H1 (cell line): ENCODE data around the gene ATP11A. TPM values are rescaled to one million over a fixed set of nuclear protein-coding genes. Genes with fewer than 3 reads are reported as not detected.

ENCODE experiments used
- CTCF ChIA-PET: fragments of 300-600 bp; sonication (Branson Sonifier 250); formaldehyde crosslinking; loops from one replicate; lab custom pipeline; 2021; ENCODE audit not compliant: partially characterized antibody; lab: Charles Lee
- POLR2A ChIA-PET: fragments of 300-600 bp; sonication (Branson Sonifier 250); formaldehyde crosslinking; loops from one replicate; lab custom pipeline; 2021; ENCODE audit warnings: inconsistent platforms; ENCODE audit not compliant: partially characterized antibody; lab: Charles Lee
- DNase-seq, 2 experiments: peaks; one replicate each; pipeline versions ENCODE4 v3.0.0 to v3.0.0-alpha.2; 2010 to 2022; ENCODE audit warnings: low spot score in 2 of 2, low read depth in 1 of 2, mixed read lengths in 1 of 2
- FAIRE-seq: peaks from 2 replicates; lab custom pipeline; 2011; peaks lifted over from hg19 to GRCh38; lab: Jason Lieb, UNC
- H2AFZ ChIP-seq: 2 replicates; pipeline ENCODE4 v1.8.1; 2012; ENCODE audit warnings: low read length, inconsistent platforms
- H2AK5ac ChIP-seq: 2 replicates; pipeline ENCODE4 v1.6.1; 2013; ENCODE audit warnings: low read depth, low read length
- H2BK120ac ChIP-seq: replicated peaks from 2 replicates; pipeline ENCODE3; 2013; ENCODE audit warnings: low read depth, low read length, inconsistent platforms
- H2BK12ac ChIP-seq: 2 replicates; pipeline ENCODE4 v1.6.1; 2013; ENCODE audit warnings: low read depth, low read length
- H2BK15ac ChIP-seq: 2 replicates; pipeline ENCODE4 v1.6.1; 2013; ENCODE audit warnings: low read length
- H2BK20ac ChIP-seq: 2 replicates; pipeline ENCODE4 v1.6.1; 2013; ENCODE audit warnings: low read length
- H2BK5ac ChIP-seq: 2 replicates; pipeline ENCODE4 v1.6.1; 2013; ENCODE audit warnings: low read depth, low read length
- H3K14ac ChIP-seq: 2 replicates; pipeline ENCODE4 v1.6.1; 2013; ENCODE audit warnings: inconsistent platforms; ENCODE audit not compliant: insufficient read length
- H3K18ac ChIP-seq: 2 replicates; pipeline ENCODE4 v1.6.1; 2013; ENCODE audit warnings: low read length; ENCODE audit errors: extremely low read depth
- H3K23ac ChIP-seq: 2 replicates; pipeline ENCODE4 v1.6.1; 2013; ENCODE audit warnings: inconsistent platforms; ENCODE audit not compliant: insufficient read length
- H3K23me2 ChIP-seq: 2 replicates; pipeline ENCODE4 v1.6.1; 2013; ENCODE audit warnings: low read depth, low read length
- H3K27ac ChIP-seq: 2 replicates; pipeline ENCODE4 v1.6.1; 2011; ENCODE audit warnings: low read depth, low read length, inconsistent platforms
- H3K27me3 ChIP-seq, 4 experiments: replicated peaks in 1 of 4; 1 replicate in 1 of 4; 2 replicates in 3 of 4; pipeline versions ENCODE4 v1.6.1 to v1.8.1; 2011 to 2013; ENCODE audit warnings: low read length in 3 of 4, mild to moderate bottlenecking in 3 of 4, inconsistent platforms in 2 of 4, mixed read lengths in 2 of 4, moderate library complexity in 1 of 4; ENCODE audit not compliant: control insufficient read depth in 3 of 4, insufficient read depth in 3 of 4; ENCODE audit errors: extremely low read depth in 1 of 4
- H3K36me3 ChIP-seq, 4 experiments: 2 replicates each; pipeline versions ENCODE4 v1.6.1 to v1.8.1; 2011 to 2013; ENCODE audit warnings: mild to moderate bottlenecking in 4 of 4, low read length in 3 of 4, moderate library complexity in 2 of 4, control low read depth in 1 of 4, inconsistent platforms in 1 of 4; ENCODE audit not compliant: insufficient read depth in 4 of 4, control insufficient read depth in 2 of 4
- H3K4ac ChIP-seq: replicated peaks from 2 replicates; pipeline ENCODE3; 2013; ENCODE audit warnings: low read length, low read depth, mixed read lengths, inconsistent platforms; ENCODE audit not compliant: insufficient read length
- H3K4me1 ChIP-seq, 4 experiments: replicated peaks in 1 of 4; 1 replicate in 1 of 4; 2 replicates in 3 of 4; pipeline versions ENCODE4 v1.6.1 to v1.8.1; 2011 to 2013; ENCODE audit warnings: low read length in 3 of 4, inconsistent platforms in 2 of 4, mixed read lengths in 1 of 4; ENCODE audit not compliant: insufficient read depth in 4 of 4, control insufficient read depth in 3 of 4
- H3K4me2 ChIP-seq, 2 experiments: 2 replicates each; pipeline versions ENCODE4 v1.6.1 to v1.8.1; 2011 to 2013; ENCODE audit warnings: low read depth in 2 of 2, low read length in 2 of 2, control low read depth in 1 of 2, inconsistent platforms in 1 of 2, mild to moderate bottlenecking in 1 of 2; ENCODE audit not compliant: insufficient read depth in 1 of 2
- H3K4me3 ChIP-seq, 4 experiments: fragments of 200-600, 300-600 bp in 1 of 4; sonication (generic), shearing (Covaris generic), sonication (Bioruptor Twin) in 1 of 4; 2 replicates each; pipeline versions ENCODE4 v1.5.1 to v1.8.1; 2011 to 2016; ENCODE audit warnings: low read length in 4 of 4, low read depth in 3 of 4, control low read depth in 2 of 4, inconsistent platforms in 2 of 4, mild to moderate bottlenecking in 2 of 4, mixed read lengths in 1 of 4, moderate library complexity in 1 of 4; ENCODE audit not compliant: insufficient read depth in 2 of 4; ENCODE audit errors: extremely low read depth in 1 of 4
- H3K56ac ChIP-seq: replicated peaks from 2 replicates; pipeline ENCODE3; 2013; ENCODE audit warnings: low read depth, mild to moderate bottlenecking, mixed read lengths, low read length, inconsistent platforms; ENCODE audit not compliant: insufficient read length
- H3K79me1 ChIP-seq: 2 replicates; pipeline ENCODE4 v1.6.1; 2013; ENCODE audit warnings: low read depth, low read length, control low read depth
- H3K79me2 ChIP-seq, 2 experiments: 2 replicates each; pipeline versions ENCODE4 v1.6.1 to v1.8.1; 2012 to 2013; ENCODE audit warnings: low read length in 2 of 2, mild to moderate bottlenecking in 2 of 2, inconsistent platforms in 1 of 2; ENCODE audit not compliant: insufficient read depth in 2 of 2, control insufficient read depth in 1 of 2
- H3K9ac ChIP-seq, 4 experiments: replicated peaks in 1 of 4; 1 replicate in 1 of 4; 2 replicates in 3 of 4; pipeline versions ENCODE4 v1.6.1 to v1.8.1; 2011 to 2013; ENCODE audit warnings: low read depth in 3 of 4, low read length in 3 of 4, control low read depth in 2 of 4, mild to moderate bottlenecking in 2 of 4, moderate library complexity in 2 of 4, inconsistent platforms in 1 of 4; ENCODE audit errors: extremely low read depth in 1 of 4
- H3K9me3 ChIP-seq, 2 experiments: 2 replicates each; pipeline versions ENCODE4 v1.6.1 to v1.8.1; 2012 to 2013; ENCODE audit warnings: mild to moderate bottlenecking in 2 of 2, moderate library complexity in 2 of 2, control low read depth in 1 of 2, inconsistent platforms in 1 of 2, low read depth in 1 of 2, low read length in 1 of 2, mixed read lengths in 1 of 2; ENCODE audit not compliant: insufficient read depth in 2 of 2
- H4K20me1 ChIP-seq, 2 experiments: replicated peaks in 1 of 2; 2 replicates each; pipeline versions ENCODE3 to v1.8.1; 2011 to 2013; ENCODE audit warnings: inconsistent platforms in 2 of 2, low read length in 2 of 2, mild to moderate bottlenecking in 1 of 2; ENCODE audit not compliant: insufficient read depth in 2 of 2, control insufficient read depth in 1 of 2
- H4K5ac ChIP-seq: 2 replicates; pipeline ENCODE4 v1.6.1; 2013; ENCODE audit warnings: low read length, low read depth, mixed read lengths, inconsistent platforms; ENCODE audit not compliant: insufficient read length
- H4K8ac ChIP-seq: 2 replicates; pipeline ENCODE4 v1.8.0; 2013; ENCODE audit warnings: mild to moderate bottlenecking, moderate library complexity, low read length, inconsistent platforms; ENCODE audit not compliant: insufficient read depth; ENCODE audit errors: extremely low read depth
- H4K91ac ChIP-seq: replicated peaks from 2 replicates; pipeline ENCODE3; 2013; ENCODE audit warnings: low read length, mixed read lengths, inconsistent platforms; ENCODE audit not compliant: insufficient read length
- CBX8 ChIP-seq: fragments of 300-800, 300-1000 bp; sonication (generic); IDR thresholded peaks from 2 replicates; pipeline ENCODE4 v1.7.1; 2016; ENCODE audit warnings: low read depth, low read length, borderline replicate concordance
- GABPA ChIP-seq: IDR thresholded peaks from 2 replicates; pipeline ENCODE4 v1.6.1; 2011; ENCODE audit warnings: mild to moderate bottlenecking, low read length, moderate library complexity, borderline replicate concordance; ENCODE audit not compliant: insufficient read depth
- KDM5A ChIP-seq: fragments of 200-600 bp; IDR thresholded peaks from 2 replicates; pipeline ENCODE4 v1.7.1; 2012; ENCODE audit warnings: mild to moderate bottlenecking, low read length, inconsistent platforms, mixed read lengths
- RFX5 ChIP-seq: IDR thresholded peaks from 2 replicates; pipeline ENCODE4 v1.6.1; 2011; ENCODE audit warnings: low read depth, low read length, improper control_type of control experiment, borderline replicate concordance
- RNF2 ChIP-seq: fragments of 200-900, 300-1000 bp; sonication (generic); IDR thresholded peaks from 2 replicates; pipeline ENCODE4 v1.7.1; 2016; ENCODE audit warnings: borderline replicate concordance, low read depth, mild to moderate bottlenecking, antibody characterized with exemption, low read length; ENCODE audit not compliant: poor library complexity, severe bottlenecking; ENCODE audit errors: missing control alignments
- RXRA ChIP-seq: IDR thresholded peaks from 2 replicates; pipeline ENCODE4 v1.6.1; 2011; ENCODE audit warnings: low read depth, mild to moderate bottlenecking, low read length, moderate library complexity; ENCODE audit not compliant: insufficient read depth
- SUZ12 ChIP-seq: fragments of 200-600 bp; sonication (generic); IDR thresholded peaks from 2 replicates; pipeline ENCODE4 v1.6.1; 2012; ENCODE audit warnings: mild to moderate bottlenecking, inconsistent platforms, low read length, moderate library complexity, mixed read lengths
- TAF7 ChIP-seq: optimal IDR thresholded peaks from 2 replicates; pipeline ENCODE3; 2011; ENCODE audit warnings: low read depth, mild to moderate bottlenecking, inconsistent platforms, low read length, moderate library complexity, borderline replicate concordance
- TBP ChIP-seq: IDR thresholded peaks from 2 replicates; pipeline ENCODE4 v1.6.1; 2011; ENCODE audit warnings: low read depth, low read length, improper control_type of control experiment
- TEAD4 ChIP-seq: IDR thresholded peaks from 2 replicates; pipeline ENCODE4 v1.6.1; 2012; ENCODE audit warnings: low read depth, low read length, inconsistent platforms, mixed read lengths
- YY1 ChIP-seq: IDR thresholded peaks from 2 replicates; pipeline ENCODE4 v1.6.1; 2011; ENCODE audit warnings: low read depth, mild to moderate bottlenecking, low read length
- WGBS, 2 experiments: shearing (Covaris generic) in 1 of 2; methylation state at CpG; one replicate each; pipeline versions ENCODE4 v1.1.6 to v1.1.7; 2013 to 2015; ENCODE audit warnings: low lambda C conversion rate in 2 of 2, mixed read lengths in 2 of 2, inconsistent platforms in 1 of 2, low coverage in 1 of 2, missing lambda C conversion rate in 1 of 2; ENCODE audit not compliant: insufficient replicate concordance in 2 of 2, insufficient coverage in 1 of 2, insufficient read length in 1 of 2; ENCODE audit errors: extremely low coverage in 1 of 2, missing lambda C conversion rate in 1 of 2; 5-methylcytosine and 5-hydroxymethylcytosine counted together
- polyA plus RNA-seq, 7 experiments: library from polyadenylated mRNA; depleted of rRNA in 3 of 7; stranded (reverse) in 5 of 7; unstranded in 2 of 7; fragments of >200 nt in 5 of 7; fragments of 200-250 nt in 2 of 7; gene quantifications; 1 replicate in 5 of 7; 2 replicates in 1 of 7; 4 replicates in 1 of 7; pipeline versions ENCODE4 v1.2.1 to v1.2.3, GENCODE V29; 2011 to 2013; ENCODE audit warnings: missing spikeins in 2 of 7, mixed read lengths in 2 of 7
- total RNA-seq: library from RNA; stranded (reverse); fragmentation: NEBNext Ultra II Directional; extraction: Animal tissue kit (Norgen Biotek cat#: 25700); gene quantifications from 2 replicates; pipeline ENCODE4 v1.2.1, GENCODE V29; 2021
- TF ChIP-seq, protein P1 (sequence below): IDR thresholded peaks from 2 replicates; pipeline ENCODE4 v1.6.1; 2012; ENCODE audit warnings: inconsistent platforms

The ATP11A gene
- total and polyA plus RNA-seq, 2 of the 8 experiments (the other 6 are each of a cell fraction or from before 2014, with no cell fraction given) = 28.8 to 72.9 TPM

GRCh38 chr13:112803422-112803821, 113.6 kb downstream of the ATP11A start:
- Histone ChIP-seq H2BK120ac (no peak overlapping the region), H2BK15ac (no peak overlapping the region), H2BK20ac (no peak overlapping the region), H3K4me1 (peaks cover 0 to 9% (median 1%) of the 10 kb centered on the region in 4 experiments; a peak in 3 of 7 replicates), H2BK5ac (no peak overlapping the region), H2BK12ac (no peak overlapping the region), H3K9ac (no peak overlapping the region), H3K36me3 (peaks cover 2 to 8% (median 5%) of the 10 kb centered on the region in 4 experiments; a peak in 1 of 8 replicates), H3K4ac (no peak overlapping the region), H3K56ac (no peak overlapping the region), H3K4me2 (no peak overlapping the region), H3K4me3 (no peak overlapping the region), H4K20me1 (peaks cover 2 to 3% of the 10 kb centered on the region in 2 experiments), H3K23ac (no peak overlapping the region), H3K9me3 (no peaks in the 10 kb centered on the region; a peak in 1 of 4 replicates), H2AFZ (no peak overlapping the region), H3K23me2 (no peaks in the 10 kb centered on the region; the same call in 1 of the 2 replicates), H4K5ac (no peak overlapping the region), H3K27me3 (no peaks in the 10 kb centered on the region), H3K18ac (no peak overlapping the region), H4K91ac (no peak overlapping the region), H4K8ac (no peak overlapping the region), H3K79me2 (no peaks in the 10 kb centered on the region), H3K14ac (no peak overlapping the region), H3K79me1 (no peaks in the 10 kb centered on the region; the same call in 1 of the 2 replicates), H3K27ac (no peak overlapping the region), H2AK5ac (no peak overlapping the region)
- ChIA-PET CTCF (interaction anchor here (1.2 kb wide), 1 partner anchor 183 kb away, joined by 4 read pairs; no protein-coding TSS in a partner anchor), POLR2A (interaction anchor here (1.0 kb wide), 1 partner anchor 10 kb away, joined by 3 read pairs; no protein-coding TSS in a partner anchor)
- no peak for DNase-seq
- FAIRE-seq = no peak
- WGBS, 2 experiments = 83% methylated on average over 7 of the region's 7 CpGs; no CpG with 5 or more reads in 1 of the 2 experiments
- TF ChIP-seq RXRA (no peak), TBP (no peak), RFX5 (no peak), TEAD4 (no peak), RNF2 (no peak), YY1 (no peak), SUZ12 (no peak), TAF7 (no peak), KDM5A (no peak), GABPA (no peak), CBX8 (no peak)
- TF ChIP-seq, protein P1, sequence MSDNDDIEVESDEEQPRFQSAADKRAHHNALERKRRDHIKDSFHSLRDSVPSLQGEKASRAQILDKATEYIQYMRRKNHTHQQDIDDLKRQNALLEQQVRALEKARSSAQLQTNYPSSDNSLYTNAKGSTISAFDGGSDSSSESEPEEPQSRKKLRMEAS = no peak
